Endothelial cell of umbilical vein (primary cell): ENCODE data around the gene TIFAB. TPM values are rescaled to one million over a fixed set of nuclear protein-coding genes. Genes with fewer than 3 reads are reported as not detected.

Experiments
- BruUV-seq: library from RNA; stranded (reverse); fragments of 400-500 nt; replicated peaks from 2 replicates; lab custom pipeline; 2021; lab: Mats Ljungman, UMichigan
- CTCF ChIA-PET: fragments of 300-600, 350-600 bp; sonication (Branson Sonifier 250); formaldehyde crosslinking; loops from one replicate; lab custom pipeline; 2021; ENCODE audit warnings: antibody characterized with exemption, inconsistent platforms; lab: Charles Lee
- POLR2A ChIA-PET: fragments of 300-600, 350-600 bp; sonication (Branson Sonifier 250); formaldehyde crosslinking; loops from one replicate; lab custom pipeline; 2021; ENCODE audit warnings: antibody characterized with exemption, inconsistent platforms; lab: Charles Lee
- DNase-seq: peaks from one replicate; pipeline ENCODE4 v3.0.0-alpha.2; 2011; ENCODE audit warnings: low read depth, low spot score
- FAIRE-seq: peaks from 2 replicates; lab custom pipeline; 2011; peaks lifted over from hg19 to GRCh38; lab: Jason Lieb, UNC
- H2AFZ ChIP-seq: 2 replicates; pipeline ENCODE4 v1.6.0; 2012; ENCODE audit warnings: low read depth, low read length, control low read depth, inconsistent platforms
- H3K27ac ChIP-seq: 2 replicates; pipeline ENCODE4 v1.5.1; 2011; ENCODE audit warnings: low read depth, mild to moderate bottlenecking, control low read depth, low read length, moderate library complexity; ENCODE audit not compliant: insufficient read depth
- H3K27me3 ChIP-seq, 2 experiments: 2 replicates each; pipeline versions ENCODE4 v1.6.0 to v1.6.1; 2011; ENCODE audit warnings: low read length in 2 of 2, mixed read lengths in 1 of 2; ENCODE audit not compliant: control insufficient read depth in 2 of 2, insufficient read depth in 2 of 2
- H3K36me3 ChIP-seq, 2 experiments: 2 replicates in 1 of 2; 3 replicates in 1 of 2; pipeline ENCODE4 v1.5.1; 2011; ENCODE audit warnings: low read length in 2 of 2, mild to moderate bottlenecking in 1 of 2, moderate library complexity in 1 of 2; ENCODE audit not compliant: control insufficient read depth in 2 of 2, insufficient read depth in 2 of 2; ENCODE audit errors: extremely low read depth in 1 of 2
- H3K4me1 ChIP-seq: 3 replicates; pipeline ENCODE4 v1.5.1; 2011; ENCODE audit warnings: mild to moderate bottlenecking, low read length; ENCODE audit not compliant: control insufficient read depth, insufficient read depth; ENCODE audit errors: extremely low read depth
- H3K4me2 ChIP-seq: 2 replicates; pipeline ENCODE4 v1.6.1; 2011; ENCODE audit warnings: low read length, control low read depth, mixed read lengths; ENCODE audit not compliant: insufficient read depth
- H3K4me3 ChIP-seq, 3 experiments: fragments of 200-600 bp in 1 of 3; sonication (generic), shearing (Covaris generic) in 1 of 3; replicated peaks in 1 of 3; 2 replicates each; pipeline ENCODE4 v1.5.1; 2011 to 2016; ENCODE audit warnings: control low read depth in 3 of 3, low read length in 3 of 3, mild to moderate bottlenecking in 2 of 3, inconsistent platforms in 1 of 3, low read depth in 1 of 3, moderate library complexity in 1 of 3; ENCODE audit not compliant: insufficient read depth in 1 of 3
- H3K79me2 ChIP-seq: 2 replicates; pipeline ENCODE4 v1.6.0; 2012; ENCODE audit warnings: low read length, inconsistent platforms; ENCODE audit not compliant: control insufficient read depth, insufficient read depth
- H3K9ac ChIP-seq: replicated peaks from 2 replicates; pipeline ENCODE3; 2011; ENCODE audit warnings: low read length, control low read depth; ENCODE audit not compliant: insufficient read depth; ENCODE audit errors: extremely low read depth
- H3K9me1 ChIP-seq: replicated peaks from 3 replicates; pipeline ENCODE4 v1.6.0; 2011; ENCODE audit warnings: mild to moderate bottlenecking, low read length; ENCODE audit not compliant: control insufficient read depth, insufficient read depth; ENCODE audit errors: extremely low read depth
- H3K9me3 ChIP-seq: replicated peaks from 2 replicates; pipeline ENCODE4 v1.5.1; 2012; ENCODE audit warnings: low read length, inconsistent platforms; ENCODE audit not compliant: control insufficient read depth, insufficient read depth
- H4K20me1 ChIP-seq: replicated peaks from 2 replicates; pipeline ENCODE3; 2011; ENCODE audit warnings: mild to moderate bottlenecking, low read length; ENCODE audit not compliant: control insufficient read depth, insufficient read depth; ENCODE audit errors: extremely low read depth
- CTCF ChIP-seq, 2 donors: IDR thresholded peaks; 1 replicate in 1 of 2; 2 replicates in 1 of 2; pipeline ENCODE4 v1.5.1; 2011; ENCODE audit warnings: low read length in 2 of 2, mild to moderate bottlenecking in 2 of 2, moderate library complexity in 2 of 2, control low read depth in 1 of 2, inconsistent platforms in 1 of 2, low read depth in 1 of 2; ENCODE audit not compliant: insufficient read depth in 1 of 2; ENCODE audit errors: extremely low read depth in 1 of 2
- EZH2 ChIP-seq: IDR thresholded peaks from 2 replicates; pipeline ENCODE4 v1.6.1; 2012; ENCODE audit warnings: borderline replicate concordance, low read depth, mild to moderate bottlenecking, moderate library complexity, low read length, inconsistent platforms; ENCODE audit not compliant: severe bottlenecking
- FOS ChIP-seq: IDR thresholded peaks from 2 replicates; pipeline ENCODE4 v1.6.1; 2011; ENCODE audit warnings: mild to moderate bottlenecking, low read length, moderate library complexity, borderline replicate concordance; ENCODE audit not compliant: insufficient read depth
- GATA2 ChIP-seq: IDR thresholded peaks from 2 replicates; pipeline ENCODE4 v1.7.0; 2011; ENCODE audit warnings: low read depth, mild to moderate bottlenecking, moderate library complexity, mixed read lengths, low read length; ENCODE audit not compliant: insufficient read length, insufficient read depth
- JUN ChIP-seq: IDR thresholded peaks from 2 replicates; pipeline ENCODE4 v1.6.1; 2011; ENCODE audit warnings: borderline replicate concordance, low read depth; ENCODE audit not compliant: insufficient read length, insufficient read depth
- MAX ChIP-seq: IDR thresholded peaks from 2 replicates; pipeline ENCODE4 v1.6.1; 2011; ENCODE audit not compliant: insufficient read depth, insufficient read length
- MYC ChIP-seq: IDR thresholded peaks from one replicate; pipeline ENCODE4 v1.6.1; 2011; ENCODE audit warnings: mild to moderate bottlenecking, low read depth, low read length
- POLR2A ChIP-seq: IDR thresholded peaks from 2 replicates; pipeline ENCODE4 v1.6.1; 2012; ENCODE audit warnings: low read depth, mild to moderate bottlenecking, control low read depth, low read length
- POLR2AphosphoS5 ChIP-seq: IDR thresholded peaks from 2 replicates; pipeline ENCODE4 v1.6.1; 2012; ENCODE audit warnings: low read depth, mild to moderate bottlenecking, control low read depth, low read length, moderate library complexity; ENCODE audit not compliant: insufficient read depth
- dilution Hi-C: fragments of 300-500 bp; cut with MboI; formaldehyde crosslinking; loops from one replicate; pipeline ENCODE4 v1.15.0; 2019; ENCODE audit warnings: low sequenced_read_pairs; ENCODE audit not compliant: extremely low pct_ligation_motif_present
- intact Hi-C: fragments of 100-400 bp; cut with micrococcal nuclease; formaldehyde crosslinking; loops from one replicate; pipeline ENCODE4 v1.10.0; 2022
- polyA plus RNA-seq, 4 experiments: library from polyadenylated mRNA; depleted of rRNA in 3 of 4; stranded (reverse) in 3 of 4; unstranded in 1 of 4; fragments of >200 nt; gene quantifications; 2 replicates each; pipeline versions ENCODE4 v1.2.1 to v1.2.3, GENCODE V29; 2011 to 2012; ENCODE audit warnings: missing spikeins in 1 of 4
- total RNA-seq: library from RNA; stranded (reverse); gene quantifications from 2 replicates; pipeline ENCODE4 v1.2.3, GENCODE V29; 2021

TIFAB gene
- total and polyA plus RNA-seq, 2 donors (not counting 3 experiments of a cell fraction or from before 2014, with no cell fraction given), result not detected

DNA sequence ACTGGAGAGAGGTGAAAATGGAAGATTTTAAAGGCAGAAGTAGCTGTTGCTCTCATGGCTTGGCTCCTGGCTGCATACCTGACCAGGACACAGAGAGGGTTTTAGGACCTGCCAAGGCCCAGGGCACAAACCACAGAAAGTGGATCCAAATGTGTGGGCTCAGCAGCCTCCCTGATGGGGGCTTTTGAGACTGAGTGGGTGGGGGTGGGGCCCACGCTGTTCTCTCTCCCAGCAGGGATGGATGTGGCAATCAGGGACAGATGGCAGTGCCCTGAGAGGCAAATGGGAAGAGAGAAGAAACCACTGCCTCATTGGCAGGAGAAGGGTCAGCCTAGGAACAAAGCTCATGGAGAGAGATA lies 34.9 kb upstream of the TIFAB start:
- intact Hi-C loops, result no loop called here
- BruUV-seq, result no TSS peak
- H3K4me1 ChIP-seq, result peaks cover 3% of the 10 kb centered on the region
- CTCF ChIA-PET, result interaction anchor here (0.9 to 2.6 kb wide), 3 partner anchors 21 to 66 kb away, joined by 4 to 23 read pairs (median 4); no protein-coding TSS in a partner anchor
- no peak overlapping the region for H3K4me3 ChIP-seq
- dilution Hi-C loops, result no loop called here
- POLR2A ChIA-PET, result no interaction called here
- TF ChIP-seq MYC (no peak), JUN (no peak), MAX (no peak), POLR2AphosphoS5 (no peak), GATA2 (no peak), POLR2A (no peak), EZH2 (no peak), FOS (no peak), CTCF (IDR thresholded peaks at IDR 0.05; ENCODE audit: extremely low read depth in 1 of 2, insufficient read depth in 1 of 2, low read depth in 1 of 2, low read length in 2 of 2) (no peak)
- H3K9ac ChIP-seq, result no peak overlapping the region
- H3K4me2 ChIP-seq, result no peak overlapping the region
- H3K9me3 ChIP-seq, result no peaks in the 10 kb centered on the region
- H3K9me1 ChIP-seq, result no peaks in the 10 kb centered on the region
- no peak overlapping the region for H3K27ac ChIP-seq
- peaks cover 61 to 62% of the 10 kb centered on the region in 2 experiments for H3K27me3 ChIP-seq
- FAIRE-seq (no peak), DNase-seq (no peak)
- H3K79me2 ChIP-seq, result no peaks in the 10 kb centered on the region
- H4K20me1 ChIP-seq, result no peaks in the 10 kb centered on the region
- no peaks in the 10 kb centered on the region for H3K36me3 ChIP-seq
- H2AFZ ChIP-seq, result no peak overlapping the region
